ENCODE data around the gene TXNDC17.
"Not testable (repeated sequence)": the region's sequence is repeated elsewhere in the genome, so short reads cannot be mapped to it uniquely, and the experiment has no call there.

Gene TXNDC17

DNA sequence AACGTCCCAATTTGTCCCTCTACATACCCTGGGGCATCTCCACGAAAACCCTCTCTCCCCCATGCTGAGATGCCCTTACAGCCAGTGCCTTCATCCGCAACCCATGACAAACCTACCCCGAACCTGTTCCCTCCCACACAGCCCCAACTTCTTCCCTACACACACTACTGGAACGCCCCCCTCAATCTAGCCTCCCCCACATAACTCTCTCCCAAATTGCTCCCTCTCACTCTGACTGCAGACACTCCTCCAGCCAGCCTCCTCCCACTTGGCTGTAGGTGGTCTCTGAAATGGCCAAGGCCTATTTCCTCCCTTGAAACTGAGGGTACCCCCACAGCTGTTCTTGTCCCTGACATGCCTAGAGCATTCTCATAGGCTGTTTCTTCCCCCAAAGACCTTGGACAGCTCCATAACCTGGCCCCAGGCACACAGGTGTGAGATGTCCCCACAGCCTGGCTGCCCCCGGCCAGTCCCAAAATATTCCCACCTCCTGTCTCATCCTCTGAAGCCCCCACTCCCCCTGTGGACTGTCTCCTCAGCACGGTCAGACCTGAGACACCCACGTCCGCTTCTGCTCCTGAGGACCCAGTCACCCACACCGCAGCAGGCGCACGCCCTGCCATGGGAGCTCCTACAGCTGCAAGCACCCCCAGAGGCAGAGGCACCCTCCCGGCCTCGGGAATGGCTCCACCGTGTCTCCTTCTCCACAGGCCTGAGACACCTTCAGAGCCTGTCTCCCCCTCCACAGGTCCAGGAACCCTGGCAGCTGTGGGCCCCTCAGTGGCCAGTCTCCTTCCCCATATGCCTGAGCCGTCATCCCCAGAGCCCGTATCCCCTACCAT is 4.0 kb upstream of the TXNDC17 start:
- DNase-seq (ENCODE audit: low read depth in 2 of 2): no peak

DNA sequence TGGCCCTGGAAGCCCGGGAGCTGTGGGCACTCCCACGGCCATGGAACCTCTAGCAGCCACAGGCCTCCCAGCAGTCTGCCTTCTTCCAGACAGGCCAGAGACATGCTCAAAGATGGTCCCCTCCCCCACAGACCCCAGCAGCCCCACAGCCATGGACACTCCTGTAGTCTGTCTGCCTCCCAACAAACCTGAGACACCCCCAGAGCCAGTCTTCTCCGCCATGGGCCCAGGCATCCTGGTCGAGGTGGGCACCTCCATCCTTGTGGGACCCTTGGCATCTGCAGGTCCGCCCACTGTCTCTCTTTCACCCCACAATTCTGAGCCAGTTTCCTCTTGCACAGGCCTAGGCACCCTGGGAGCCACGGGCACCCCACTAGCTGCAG is 3.4 kb upstream of the TXNDC17 start:
- DNase-seq (ENCODE audit: low read depth in 2 of 2): no peak

DNA sequence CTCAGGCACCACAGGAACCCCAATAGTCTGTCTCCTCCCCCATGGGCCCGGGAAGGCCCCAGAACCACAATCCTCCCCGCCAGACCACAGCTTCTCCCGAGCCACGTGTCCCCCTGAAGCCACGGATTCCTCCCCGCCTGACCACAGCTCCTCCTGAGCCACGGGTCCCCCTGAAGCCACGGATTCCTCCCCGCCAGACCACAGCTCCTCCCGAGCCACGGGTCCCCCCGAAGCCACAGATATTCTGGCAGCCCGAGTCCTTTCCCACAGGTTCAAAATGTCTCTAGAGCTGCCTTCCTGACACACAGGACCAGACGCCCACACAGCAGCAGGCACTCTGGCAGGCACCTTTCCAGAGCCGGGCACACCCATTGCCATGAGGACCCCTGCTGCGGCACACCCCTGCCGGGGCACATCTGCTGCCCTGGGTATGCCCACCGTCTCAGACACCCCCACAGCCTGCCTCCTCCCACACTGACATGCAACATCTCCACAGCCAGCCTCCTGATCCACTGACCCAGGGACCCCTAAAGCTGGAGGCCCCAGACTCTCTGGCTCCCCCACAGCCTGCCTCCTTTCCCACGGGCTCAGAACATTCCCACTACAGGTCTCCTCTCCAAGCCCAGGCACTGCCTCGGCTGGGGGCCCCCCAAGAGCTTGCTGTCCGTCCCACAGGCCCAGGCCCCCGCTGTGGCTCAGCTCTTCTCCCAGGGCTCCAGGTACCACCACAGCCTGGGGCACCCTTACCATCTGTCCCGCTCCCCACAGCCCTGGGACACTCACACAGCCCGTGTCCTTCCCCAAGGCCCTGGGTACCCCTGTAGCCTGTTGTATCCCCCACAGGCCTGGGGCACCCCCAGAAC is 2.6 kb upstream of the TXNDC17 start:
- no peak for DNase-seq (ENCODE audit: low read depth in 2 of 2)

DNA sequence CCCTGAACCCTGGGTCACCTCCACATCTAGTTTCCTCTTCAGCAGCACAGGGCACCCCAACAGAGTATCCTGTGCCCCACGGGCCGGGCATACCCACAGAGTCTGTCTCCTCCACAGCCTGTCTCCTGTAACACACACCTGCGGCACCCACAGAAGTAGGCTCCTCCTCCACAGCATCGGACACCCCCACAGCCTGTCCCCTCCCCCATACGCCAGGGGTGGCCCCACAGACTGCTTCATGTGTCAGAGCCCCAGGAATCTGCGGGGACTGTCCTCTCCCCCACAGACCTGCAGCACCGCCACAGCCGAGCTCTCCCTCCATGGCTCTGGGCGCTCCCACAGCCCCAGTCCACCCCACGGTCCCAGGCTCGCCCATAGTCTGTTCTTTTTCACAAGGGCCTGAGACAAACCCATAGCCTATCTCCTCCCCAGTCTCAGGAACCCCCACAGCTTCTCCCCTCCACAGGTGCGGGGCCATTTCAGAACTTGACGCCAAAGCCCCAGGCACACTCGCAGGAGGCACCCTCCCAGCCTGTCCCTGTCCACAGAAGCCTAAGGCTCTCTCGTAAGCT is 1.8 kb upstream of the TXNDC17 start:
- DNase-seq (ENCODE audit: low read depth in 2 of 2): no peak

GRCh38 chr17:6639586-6640535 is 999 bp upstream of the TXNDC17 start:
- no peak for DNase-seq (ENCODE audit: low read depth in 2 of 2)

DNA sequence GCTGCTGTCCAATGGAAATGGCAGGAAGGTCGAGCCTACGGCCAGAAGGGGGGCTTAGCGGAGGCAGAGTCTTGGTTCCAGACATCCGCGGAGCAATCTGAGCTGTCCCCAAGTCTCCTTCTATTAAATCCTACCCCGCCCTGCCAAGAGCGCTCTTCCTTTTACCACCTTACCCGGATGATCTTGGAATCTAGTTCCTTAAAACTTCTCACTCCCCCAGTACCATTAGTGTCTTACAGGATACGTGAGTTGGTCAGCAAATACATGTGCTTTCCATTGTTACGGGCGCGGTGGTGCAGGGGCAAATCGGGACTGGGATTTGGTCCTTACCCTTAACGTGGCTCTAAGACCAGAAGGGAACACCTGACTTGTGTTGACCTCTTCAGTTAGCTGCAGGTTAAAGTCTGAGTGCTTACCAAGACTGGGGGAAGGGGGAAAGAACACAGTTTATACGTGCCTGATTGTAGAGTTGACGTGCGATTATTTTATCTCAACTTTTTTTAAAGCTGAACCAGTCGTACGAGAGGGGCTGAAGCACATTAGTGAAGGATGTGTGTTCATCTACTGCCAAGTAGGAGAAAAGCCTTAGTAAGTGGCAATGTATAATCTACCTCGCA is 495 bp downstream of the TXNDC17 start:
- no peak for DNase-seq (ENCODE audit: low read depth in 2 of 2)

- no peak for DNase-seq (ENCODE audit: low read depth in 2 of 2)
Observed at GRCh38 chr17:6642592-6642991, 1.7 kb downstream of the TXNDC17 start.

GRCh38 chr17:6643451-6644125 is 2.7 kb downstream of the TXNDC17 start:
- DNase-seq (ENCODE audit: low read depth in 2 of 2): no peak

DNA sequence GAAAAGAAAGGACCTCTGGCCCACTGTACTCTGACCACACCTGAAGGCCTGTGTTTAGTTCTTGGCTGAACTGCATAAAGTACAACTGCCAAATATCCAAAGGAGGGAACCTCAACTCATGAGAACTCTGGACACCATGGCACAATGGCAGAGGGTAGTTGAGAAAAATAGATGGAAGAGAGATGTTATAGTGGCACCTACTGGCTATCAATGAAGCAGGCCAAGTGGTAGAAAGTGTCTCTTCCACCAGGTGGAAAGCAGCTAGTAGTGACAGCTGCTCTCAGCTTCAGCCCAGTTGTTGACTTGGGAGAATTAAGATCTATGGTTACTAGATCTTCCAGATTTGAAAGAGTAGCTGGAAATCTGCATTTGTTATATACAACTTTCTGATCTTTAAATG is 7.3 kb downstream of the TXNDC17 start:
- no peak for DNase-seq (ENCODE audit: low read depth in 2 of 2)

DNA sequence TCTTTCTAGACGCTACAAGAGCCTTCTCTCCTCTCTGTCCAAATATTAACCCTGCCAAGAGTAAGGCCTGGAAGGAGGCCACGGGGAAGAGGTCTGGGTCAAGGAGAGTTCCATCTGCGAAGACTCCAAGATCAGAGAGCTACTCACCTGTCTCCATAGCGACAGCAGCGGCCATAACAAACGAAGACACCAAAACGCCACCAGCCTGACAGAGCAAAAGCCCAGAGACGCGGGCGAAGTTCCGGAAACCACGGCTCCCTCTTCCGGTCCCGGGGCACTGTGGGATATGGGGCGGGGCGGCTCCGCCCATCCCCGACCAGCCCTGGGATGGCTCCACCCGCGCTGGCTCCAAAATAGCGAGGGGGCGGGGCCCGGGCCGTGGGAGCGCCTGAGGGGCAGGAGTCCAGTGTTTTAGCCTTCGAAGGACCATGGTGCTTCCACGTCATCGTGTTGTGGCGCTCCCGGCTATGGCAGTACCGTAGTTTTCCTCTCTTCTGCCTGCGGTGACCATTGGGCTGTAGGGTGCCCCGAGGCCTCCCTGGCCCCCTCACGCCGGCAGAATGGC is 10.6 kb downstream of the TXNDC17 start, which contains the start of the genes C17orf100 and MED31:
Gene C17orf100 (plus strand): TSS at position 409 of the 565 bp plus-strand sequence. CDS start 152 bp downstream, at position 561.
Gene MED31 (minus strand): TSS at position 252 of the 565 bp plus-strand sequence. CDS start 77 bp downstream, at position 175.
- DNase-seq (ENCODE audit: low read depth in 2 of 2): peak; percentile 85 to 89

GRCh38 chr17:6651919-6652452 is 11.1 kb downstream of the TXNDC17 start:
- DNase-seq (ENCODE audit: low read depth in 2 of 2): no peak

GRCh38 chr17:6654841-6655731 is 14.2 kb downstream of the TXNDC17 start:
- DNase-seq (ENCODE audit: low read depth in 2 of 2): no peak

DNA sequence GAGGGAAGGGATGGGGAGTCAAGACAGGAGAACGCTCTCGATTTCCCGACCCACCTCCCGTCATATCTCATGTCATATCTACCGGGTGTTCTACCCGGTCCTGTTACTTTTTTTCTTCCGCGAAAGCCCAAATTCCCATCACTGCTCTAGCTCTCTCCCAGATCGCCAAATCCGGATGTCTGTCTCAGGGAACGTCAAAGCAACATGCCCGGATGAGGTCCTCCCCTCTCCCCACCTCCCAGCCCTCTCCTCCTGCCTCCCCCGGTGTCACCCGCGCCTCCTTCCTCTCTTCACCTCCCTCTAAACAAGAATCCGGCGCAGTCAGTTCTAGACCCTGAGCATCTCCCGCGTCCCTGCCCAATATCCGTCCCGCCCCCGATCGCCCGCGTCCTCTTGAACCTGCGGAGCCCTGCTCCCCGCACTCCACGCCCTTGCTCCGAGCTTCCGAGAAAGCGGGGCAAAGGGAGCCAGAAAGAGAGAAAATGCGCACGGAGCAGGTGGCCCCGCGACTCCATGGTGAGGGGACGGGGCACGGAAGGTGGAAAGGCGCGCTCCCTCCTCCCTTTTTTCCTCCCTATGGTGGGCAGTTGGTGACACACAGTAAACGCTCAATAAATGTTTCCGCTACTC is 15.0 kb downstream of the TXNDC17 start:
- not testable (repeated sequence) for DNase-seq (ENCODE audit: low read depth in 2 of 2)

DNA sequence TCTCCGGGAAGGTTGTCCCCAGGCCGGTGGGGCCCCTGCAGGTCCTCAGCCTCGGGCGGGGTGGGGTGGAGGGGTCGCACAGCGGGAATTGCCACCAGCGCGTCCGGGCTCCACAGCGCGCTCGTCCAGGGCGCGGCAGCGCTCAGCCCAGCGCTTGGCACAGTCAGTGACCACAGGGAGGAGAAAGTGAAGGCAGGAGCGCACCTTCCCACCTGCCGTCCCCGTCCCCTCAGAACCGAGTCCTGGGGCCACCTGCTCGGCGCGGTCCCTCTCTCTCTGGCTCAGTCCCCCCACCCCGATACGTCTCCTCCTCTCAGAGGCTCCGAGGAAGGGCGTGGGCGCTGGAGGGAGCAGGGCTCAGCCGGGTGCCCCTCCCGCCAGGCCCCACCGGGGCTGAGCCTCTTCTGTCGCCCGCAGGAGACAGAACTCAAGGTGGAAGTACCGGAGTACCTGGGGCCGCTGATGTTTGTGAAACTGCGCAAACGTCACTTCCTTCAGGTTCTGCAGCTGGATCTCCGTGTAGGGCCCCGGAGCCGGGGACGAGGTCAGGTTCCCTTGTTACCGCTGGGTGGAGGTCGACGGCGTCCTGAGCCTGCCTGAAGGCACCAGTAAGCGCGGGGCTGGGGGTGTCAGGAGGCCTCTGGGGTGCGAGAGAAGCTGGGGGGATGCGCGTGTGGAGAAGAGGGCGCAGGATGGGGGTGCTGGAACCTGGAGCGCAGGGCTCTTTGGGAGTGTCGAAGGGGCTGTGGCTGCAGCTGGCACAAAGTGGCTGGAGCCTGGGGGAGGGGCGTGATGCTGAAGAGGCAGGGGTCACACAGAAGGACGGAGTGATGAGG is 16.2 kb downstream of the TXNDC17 start:
- not testable (repeated sequence) for DNase-seq (ENCODE audit: low read depth in 2 of 2)

- no peak for DNase-seq (ENCODE audit: low read depth in 2 of 2)
Observed at GRCh38 chr17:6657633-6658287, 16.9 kb downstream of the TXNDC17 start.

DNA sequence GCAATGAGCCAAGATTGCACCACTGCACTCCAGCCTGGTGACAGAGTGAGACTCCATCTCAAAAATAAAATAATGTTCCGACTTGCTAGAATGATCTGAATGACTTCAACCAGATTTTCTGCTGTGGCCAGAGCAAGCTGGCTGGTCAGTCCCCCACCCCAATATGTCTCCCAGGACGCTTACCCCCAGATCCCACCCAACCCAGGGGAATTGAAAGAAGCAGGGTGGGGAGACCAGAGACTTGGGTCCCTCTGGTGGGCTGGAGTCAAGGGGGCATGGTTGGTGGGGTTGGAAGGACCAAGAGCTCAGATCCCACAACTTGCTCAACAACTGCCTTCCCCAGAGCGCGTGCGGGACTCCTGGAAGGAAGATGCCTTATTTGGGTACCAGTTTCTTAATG is 17.6 kb downstream of the TXNDC17 start:
- DNase-seq (ENCODE audit: low read depth in 2 of 2): not testable (repeated sequence)
